Fibroblast of skin of left quadriceps (primary cell): Measurements from ENCODE around the gene MTX3.

ENCODE experiments used
- DNase-seq, 2 experiments: peaks; one replicate each; pipeline ENCODE4 v3.0.0-alpha.2; 2013; ENCODE audit warnings: low read depth in 2 of 2

The MTX3 gene

DNA sequence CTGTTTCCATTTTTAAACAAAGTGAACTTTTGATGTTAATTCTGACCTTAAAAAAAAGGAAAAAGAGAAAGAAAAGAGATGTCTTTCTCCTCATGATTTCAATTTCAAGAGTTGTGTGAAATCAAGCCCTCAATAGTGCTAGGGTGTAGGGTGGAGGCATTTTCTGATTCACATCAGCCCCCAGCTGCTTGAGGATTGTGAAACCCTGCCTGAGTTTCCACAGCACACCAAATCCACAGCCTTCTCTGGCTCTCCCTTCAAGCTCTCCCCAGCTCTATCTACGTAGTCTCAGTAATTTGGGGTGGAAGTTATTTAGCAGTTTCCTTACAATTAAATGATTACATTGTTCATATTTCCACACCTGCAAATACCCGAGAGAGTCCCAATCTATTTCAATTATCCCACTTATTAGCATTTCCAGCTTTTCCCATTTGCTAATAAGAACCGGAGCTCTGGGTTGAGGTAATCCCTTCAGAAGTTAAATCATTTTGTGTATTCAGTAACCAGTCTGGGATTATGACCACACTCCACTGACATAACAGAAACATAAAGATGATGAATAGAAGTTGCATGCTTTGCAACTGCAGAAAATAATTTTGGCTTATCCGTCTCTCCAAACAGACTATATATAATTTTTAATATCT, 54.9 kb downstream of the MTX3 start:
- DNase-seq = no peak

- no peak for DNase-seq
These were observed 56.4 kb downstream of the MTX3 start for GRCh38 chr5:79934681-79935080.

DNA sequence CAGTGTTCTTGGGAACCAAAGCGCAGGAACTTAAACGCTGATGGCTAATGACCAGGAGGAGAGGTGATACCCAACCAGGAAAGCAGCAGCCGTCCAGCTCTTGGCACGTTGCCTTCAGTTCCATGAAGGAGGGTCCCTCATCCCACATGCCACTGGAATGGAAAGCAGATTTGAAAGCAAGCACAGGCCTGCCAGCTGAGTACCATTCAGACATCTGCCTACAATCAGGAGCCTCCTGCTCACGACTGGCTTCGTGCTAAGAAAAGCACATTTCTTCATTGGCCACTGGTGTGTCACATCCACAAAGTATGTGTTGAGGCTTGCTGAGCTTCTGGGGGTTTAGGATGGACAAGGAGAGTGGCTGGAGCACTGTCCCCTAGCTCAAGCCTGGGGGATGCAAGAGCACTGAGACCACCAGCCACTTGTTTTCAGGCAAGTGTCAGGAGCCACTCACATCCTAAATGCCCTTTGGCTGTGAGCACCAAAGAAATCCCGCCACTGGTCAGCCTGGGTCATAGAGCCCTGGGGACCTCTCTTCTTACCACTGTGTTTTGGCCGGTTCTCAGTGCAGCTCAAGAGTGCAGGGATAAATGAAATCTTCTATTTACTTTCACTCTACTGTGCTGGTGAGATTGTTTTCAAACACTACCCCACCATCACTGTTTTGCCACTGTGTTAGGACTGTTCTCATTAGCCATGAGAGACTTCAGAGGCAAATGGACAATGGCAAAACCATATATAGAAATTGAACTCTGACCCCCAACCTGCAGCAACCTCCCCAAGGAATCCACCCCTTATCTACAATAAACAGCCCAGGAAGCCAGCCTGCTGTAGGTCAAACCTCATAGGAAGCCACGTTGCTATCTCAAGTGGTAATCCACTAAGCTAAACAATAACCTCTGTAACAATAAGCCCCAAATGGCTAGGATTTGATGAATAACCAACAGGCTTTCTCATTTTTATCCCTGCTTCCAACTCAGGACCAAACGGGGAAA, 58.3 kb downstream of the MTX3 start:
- DNase-seq = no peak

DNA sequence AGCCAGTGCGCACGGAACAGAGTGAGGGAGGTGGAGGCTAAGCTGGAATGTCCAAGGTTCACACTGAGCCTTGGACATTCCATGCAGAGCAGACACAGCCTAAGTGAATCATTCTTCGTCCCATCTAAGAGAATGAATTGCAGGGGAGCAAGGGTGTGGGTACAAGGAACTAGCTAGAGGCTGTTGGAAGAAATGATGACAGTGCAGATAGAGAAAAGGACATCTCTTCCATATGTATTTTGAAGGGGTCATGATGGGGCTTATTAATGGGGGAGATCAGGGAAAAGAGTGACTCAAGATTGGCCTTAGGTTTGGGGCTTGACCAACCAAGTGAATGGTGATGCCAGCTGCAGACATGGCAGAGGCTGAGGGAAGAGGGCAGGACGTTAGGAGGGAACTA, 59.2 kb downstream of the MTX3 start:
- no peak for DNase-seq

DNA sequence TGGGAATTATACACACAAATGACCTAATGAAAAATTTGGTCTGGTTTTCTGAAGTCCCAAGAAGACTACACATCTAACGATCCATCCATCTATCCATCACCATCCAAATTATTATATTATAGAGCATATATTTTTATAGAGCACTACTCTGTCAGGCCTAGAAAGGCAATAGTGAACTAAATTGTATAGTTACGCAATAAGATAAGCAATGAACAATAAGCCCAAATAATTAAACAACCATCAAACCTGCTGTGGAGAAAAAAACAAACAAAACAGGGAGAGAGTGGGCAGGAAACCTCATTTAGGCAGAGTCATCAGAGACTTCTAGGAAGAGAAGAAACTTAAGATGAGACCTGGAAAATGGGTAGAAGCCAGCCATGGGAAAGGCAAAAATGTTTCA, 59.7 kb downstream of the MTX3 start:
- no peak for DNase-seq

DNA sequence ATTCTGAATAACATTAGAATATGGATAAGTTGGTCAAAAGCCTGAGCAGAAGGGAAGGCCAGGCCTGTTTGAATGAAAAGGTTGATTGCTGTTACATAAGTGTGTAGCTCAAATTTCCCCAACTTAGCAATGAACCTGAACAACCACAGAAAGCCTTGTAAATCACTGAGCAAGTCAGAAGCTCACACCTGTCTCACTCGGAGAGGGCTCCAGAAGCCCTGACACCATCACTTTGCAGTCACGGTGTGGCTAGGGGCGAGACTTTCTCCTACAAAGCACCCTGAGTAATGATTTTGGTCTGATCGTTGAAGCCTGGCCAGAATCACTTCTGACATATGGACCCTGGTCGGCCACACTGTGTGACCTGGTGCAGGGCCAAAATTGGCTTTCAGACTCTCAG, 62.0 kb downstream of the MTX3 start:
- no peak for DNase-seq
